SIG-M5 treated with dmso at 0.1 percent for 504 hours (cell line): ENCODE measurements around the gene DMXL1.

Experiments
- DNase-seq: peaks from one replicate; lab custom pipeline; 2025; ENCODE audit not compliant: unreplicated experiment; lab: John Stamatoyannopoulos, UW

DMXL1 gene

DNA sequence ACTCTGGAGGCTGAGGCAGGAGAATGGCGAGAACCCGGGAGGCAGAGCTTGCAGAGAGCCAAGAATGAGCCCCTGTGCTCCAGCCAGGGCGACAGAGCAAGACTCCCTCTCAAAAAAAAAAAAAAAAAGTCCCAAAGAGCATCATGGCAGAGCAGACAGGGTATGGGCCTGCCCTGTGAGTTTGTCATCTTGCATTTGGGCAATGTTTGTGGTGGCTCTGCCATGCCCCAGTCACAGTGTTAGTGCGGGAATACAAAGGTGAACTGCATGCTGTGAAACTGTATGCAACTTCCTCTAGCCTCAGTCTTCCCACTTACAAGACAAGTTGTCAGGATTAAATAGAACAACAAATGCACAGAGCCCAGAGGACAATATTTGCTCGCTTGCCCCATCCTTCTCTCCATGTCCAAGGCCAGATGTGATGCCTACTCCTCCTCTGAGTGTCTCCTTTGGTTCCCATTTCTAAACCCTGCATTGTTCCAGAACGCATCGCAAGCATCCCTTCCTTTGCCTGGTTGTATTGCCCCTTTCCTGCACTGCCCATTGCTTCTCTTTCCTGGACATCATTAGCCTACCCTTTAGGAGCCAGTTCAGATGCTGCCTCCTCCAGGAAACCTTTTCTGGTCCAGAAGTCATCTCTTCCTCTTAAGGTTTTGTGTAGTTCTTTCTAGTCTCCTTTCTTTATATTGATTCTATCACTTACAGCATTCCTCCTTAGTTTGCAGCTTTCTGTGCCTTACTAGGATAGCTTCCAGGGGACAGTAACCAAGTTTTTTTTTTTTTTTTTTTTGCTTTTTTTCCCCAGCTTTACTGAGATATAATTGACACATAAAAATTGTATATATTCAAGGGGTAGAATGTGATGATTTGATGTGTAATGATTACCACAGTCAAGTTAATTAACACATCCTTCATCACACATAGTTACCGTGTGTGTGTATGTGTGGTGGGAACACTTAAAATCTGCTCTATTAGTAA, 215.9 kb downstream of the DMXL1 start:
- no peak for DNase-seq

- DNase-seq = no peak
Measured at GRCh38 chr5:119287547-119288111, 216.7 kb downstream of the DMXL1 start.

GRCh38 chr5:119288379-119289033, 217.6 kb downstream of the DMXL1 start:
- no peak for DNase-seq

DNA sequence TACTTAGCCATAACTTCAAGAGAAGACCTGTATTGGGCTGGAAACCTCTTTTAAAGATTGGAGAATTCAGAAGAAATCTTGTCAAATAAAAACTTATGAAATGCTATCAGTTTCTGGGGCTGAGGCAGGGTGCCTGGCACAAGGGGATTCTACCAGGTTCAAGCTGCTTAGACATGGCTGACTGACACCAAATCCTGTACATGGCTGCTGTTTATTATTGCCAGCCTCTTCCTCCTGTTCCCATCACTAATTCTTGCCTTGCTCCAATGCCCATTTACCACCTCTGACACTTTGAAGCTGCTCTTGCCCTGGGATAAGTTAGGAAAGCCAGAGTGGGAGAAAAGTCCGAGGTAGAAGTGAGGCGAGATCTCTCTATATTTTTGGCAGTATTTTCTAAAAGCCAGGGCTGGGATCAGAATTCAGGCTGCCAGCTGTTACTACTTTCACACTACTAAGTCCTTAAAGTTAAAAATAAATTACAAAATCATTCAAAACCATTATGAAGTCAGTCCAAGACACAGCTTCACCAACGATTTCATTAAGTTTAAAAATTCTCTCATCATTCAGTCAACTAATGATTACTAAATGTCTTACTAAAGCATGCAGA, 218.7 kb downstream of the DMXL1 start:
- DNase-seq = no peak

DNA sequence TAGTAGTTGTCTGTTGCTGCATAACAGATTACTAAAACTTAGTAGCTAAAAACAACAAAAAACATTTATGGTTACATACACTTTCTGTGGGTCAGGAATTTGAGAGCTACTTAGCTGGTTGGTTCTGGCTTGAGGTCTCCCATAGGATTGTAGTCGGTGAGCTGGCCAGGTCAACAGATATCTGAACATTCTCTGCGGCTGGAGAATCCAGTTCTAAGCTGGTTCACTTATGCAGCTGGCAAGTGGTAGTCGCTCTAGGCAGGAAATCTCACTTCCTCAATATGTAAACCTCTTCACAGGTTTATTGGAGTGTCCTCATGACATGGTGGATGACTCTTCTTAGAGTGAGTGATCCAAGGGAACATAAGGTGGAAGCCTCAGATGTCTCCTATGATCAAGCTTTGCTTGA, 219.3 kb downstream of the DMXL1 start:
- DNase-seq = peak; percentile 82

DNA sequence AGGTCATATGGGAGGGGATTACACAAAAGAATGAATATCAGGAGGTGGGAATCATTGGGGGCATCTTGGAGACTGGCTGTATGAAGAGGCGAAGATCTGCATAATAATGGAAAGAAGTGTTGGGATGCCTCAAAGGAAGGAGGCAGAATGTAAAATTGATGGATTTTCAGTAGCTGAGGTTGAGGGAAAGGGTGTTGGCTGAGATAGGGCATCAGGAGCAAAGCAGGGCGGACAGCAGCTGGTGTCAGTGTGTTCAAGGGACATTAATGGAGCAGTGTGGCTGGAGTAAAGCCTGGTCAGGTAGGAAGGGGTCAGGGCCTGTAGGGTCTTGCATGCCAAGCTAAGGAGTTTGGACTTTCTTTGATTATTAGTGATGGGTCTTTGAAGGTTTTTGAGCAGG, 219.7 kb downstream of the DMXL1 start:
- no peak for DNase-seq

- no peak for DNase-seq
Measured at GRCh38 chr5:119291056-119291455, 220.2 kb downstream of the DMXL1 start.

DNA sequence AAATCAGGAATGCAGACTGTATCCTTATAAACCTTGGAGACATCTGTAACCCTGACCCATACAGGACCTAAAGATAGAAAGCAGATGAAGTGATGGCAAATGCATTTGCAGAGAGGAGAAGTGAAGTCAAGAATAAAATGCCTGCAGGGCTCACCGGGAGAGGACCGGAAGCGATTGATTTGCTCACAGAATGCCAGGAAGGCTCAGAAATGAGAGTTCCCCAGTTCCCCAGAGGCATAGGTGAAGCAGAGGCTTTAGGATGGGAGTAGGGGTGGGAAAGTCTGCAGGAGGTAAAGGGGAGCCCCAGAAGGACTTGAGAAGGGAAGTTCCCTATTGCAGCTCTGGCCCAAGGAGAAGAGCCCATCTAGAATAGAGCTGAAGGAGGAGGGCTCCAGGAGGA, 221.0 kb downstream of the DMXL1 start:
- no peak for DNase-seq

DNA sequence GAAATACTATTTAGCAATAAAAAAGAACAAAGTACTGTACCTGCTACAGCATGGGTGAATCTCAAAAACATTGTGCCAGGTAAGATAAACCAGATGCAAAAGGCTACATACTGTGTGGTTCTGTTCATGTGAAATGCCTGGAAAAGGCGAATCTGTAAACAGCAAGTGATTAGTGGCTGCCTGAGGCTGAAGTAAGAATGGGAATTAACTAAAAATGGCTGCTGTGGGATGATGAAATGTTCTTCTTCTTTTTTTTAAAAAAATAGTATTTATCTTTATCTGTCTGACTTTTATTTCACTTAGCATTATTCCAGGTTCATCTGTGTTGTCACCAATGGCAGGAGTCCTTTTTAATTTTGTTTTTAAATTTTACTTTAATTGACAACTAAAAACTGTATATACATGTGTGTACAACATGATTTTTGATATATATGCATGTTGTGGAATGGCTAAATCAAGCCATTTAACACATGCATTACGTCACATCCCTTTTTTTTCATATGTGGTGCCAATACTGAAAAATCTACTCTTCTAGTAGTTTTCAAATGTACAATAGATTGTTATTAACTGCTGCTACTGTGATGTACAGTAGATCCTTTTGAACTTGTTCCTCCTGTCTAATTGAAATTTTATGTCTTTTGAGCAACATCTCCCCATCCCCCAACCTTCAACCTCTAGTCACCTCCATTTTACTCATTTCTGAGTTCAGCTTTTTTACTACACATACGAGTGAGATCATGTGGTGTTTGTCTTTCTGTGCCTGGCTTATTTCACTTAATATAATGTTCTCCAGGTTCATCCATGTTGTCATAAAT, 222.0 kb downstream of the DMXL1 start:
- peak; percentile 47 for DNase-seq

DNA sequence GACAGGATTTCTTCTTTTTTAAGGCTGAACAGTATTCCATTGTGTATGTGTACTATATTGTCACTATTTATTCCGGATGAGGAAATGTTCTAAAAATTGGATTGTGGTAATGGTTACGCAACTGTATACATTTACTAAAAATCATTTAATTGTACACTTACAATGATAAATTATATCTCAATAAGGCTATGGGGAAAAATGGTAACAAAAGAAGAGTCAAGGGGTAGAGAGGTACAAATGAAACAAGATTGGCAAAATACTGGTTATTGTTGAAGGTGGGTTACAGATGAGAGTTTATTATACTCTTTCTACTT, 222.6 kb downstream of the DMXL1 start:
- no peak for DNase-seq
